Lower leg skin (tissue), 4 donors: ENCODE results near the gene BCS1L. TPM values are rescaled to one million over a fixed set of nuclear protein-coding genes. Genes with fewer than 3 reads are reported as not detected.

Experiments used
- DNase-seq, 2 donors: peaks; one replicate each; pipeline ENCODE4 v3.0.0-alpha.2; 2019; ENCODE audit warnings: low spot score in 2 of 2
- H3K4me3 ChIP-seq: fragments of 200-600 bp; sonication (generic); 2 replicates; pipeline ENCODE4 v1.5.1; 2017; ENCODE audit warnings: mild to moderate bottlenecking, low read depth; ENCODE audit not compliant: poor library complexity, severe bottlenecking
- CTCF ChIP-seq, 3 donors: fragments of 450-650 bp; IDR thresholded peaks; one replicate each; pipeline ENCODE4 v1.5.1; 2016; ENCODE audit warnings: antibody characterized with exemption in 3 of 3, mild to moderate bottlenecking in 3 of 3, moderate library complexity in 2 of 3
- POLR2A ChIP-seq, 2 donors: fragments of 450-650 bp; IDR thresholded peaks; one replicate each; pipeline ENCODE4 v1.6.1; 2016 to 2017; ENCODE audit warnings: antibody characterized with exemption in 2 of 2, mild to moderate bottlenecking in 1 of 2, moderate library complexity in 1 of 2
- WGBS, 2 donors: methylation state at CpG; one replicate each; pipeline ENCODE4 v1.1.5; 2018; 5-methylcytosine and 5-hydroxymethylcytosine counted together
- intact Hi-C: fragments of 100-400 bp; cut with DNase I; formaldehyde crosslinking; loops from one replicate; pipeline ENCODE4 v1.15.0; 2023; ENCODE audit warnings: low total_unique reads
- total RNA-seq, 4 donors: library from RNA; depleted of rRNA; stranded (reverse); fragments of >200 nt; gene quantifications; one replicate each; pipeline ENCODE4 v1.1.0, GENCODE V29; 2016

Gene BCS1L
- total RNA-seq, 4 donors from 2014 or later, result 19.1 to 45.0 (median 31.5) TPM

- intact Hi-C loops, result no loop called here
- no peak for TF ChIP-seq POLR2A (IDR thresholded peaks at IDR 0.05)
- TF ChIP-seq CTCF (IDR thresholded peaks at IDR 0.05), result no peak
- DNase-seq, result no peak
- H3K4me3 ChIP-seq, result no peak overlapping the region
- 85 to 93% methylated on average over 3 of the region's 3 CpGs for WGBS, 2 donors
These were observed 35.1 kb downstream of the BCS1L start for GRCh38 chr2:218694405-218695145.

- H3K4me3 ChIP-seq, result no peak overlapping the region
- intact Hi-C loops, result no loop called here
- 91% methylated on average over 8 of the region's 8 CpGs for WGBS, 2 donors
- TF ChIP-seq CTCF (IDR thresholded peaks at IDR 0.05) (no peak), POLR2A (IDR thresholded peaks at IDR 0.05) (no peak)
- DNase-seq, result no peak
These were observed 39.4 kb downstream of the BCS1L start for GRCh38 chr2:218698885-218699284.

GRCh38 chr2:218701806-218702205 lies 42.3 kb downstream of the BCS1L start:
- WGBS, 2 donors, result 64 to 75% methylated on average over 2 of the region's 2 CpGs
- TF ChIP-seq POLR2A (IDR thresholded peaks at IDR 0.05), result no peak
- TF ChIP-seq CTCF (IDR thresholded peaks at IDR 0.05), result no peak
- H3K4me3 ChIP-seq, result no peak overlapping the region
- DNase-seq, result no peak
- intact Hi-C loops, result no loop called here

- intact Hi-C loops, result no loop called here
- DNase-seq, result no peak
These were observed 43.9 kb downstream of the BCS1L start for GRCh38 chr2:218703341-218703740.

GRCh38 chr2:218708086-218708485 lies 48.6 kb downstream of the BCS1L start:
- no peak overlapping the region for H3K4me3 ChIP-seq
- WGBS, 2 donors, result 90 to 93% methylated on average over 4 of the region's 4 CpGs
- no peak for DNase-seq
- no peak for TF ChIP-seq CTCF (IDR thresholded peaks at IDR 0.05)
- TF ChIP-seq POLR2A (IDR thresholded peaks at IDR 0.05), result no peak
- intact Hi-C loops, result no loop called here

More at GRCh38 chr2:218703341-218703740, 43.9 kb downstream of the BCS1L start:
- TF ChIP-seq CTCF (IDR thresholded peaks at IDR 0.05) (no peak), POLR2A (IDR thresholded peaks at IDR 0.05) (no peak)
- 81 to 85% methylated on average over 4 of the region's 4 CpGs for WGBS, 2 donors
- H3K4me3 ChIP-seq, result no peak overlapping the region

GRCh38 chr2:218709908-218710307 lies 50.4 kb downstream of the BCS1L start:
- H3K4me3 ChIP-seq, result no peak overlapping the region
- WGBS, 2 donors, result 55 to 69% methylated on average over 8 of the region's 8 CpGs
- DNase-seq, result no peak
- TF ChIP-seq POLR2A (IDR thresholded peaks at IDR 0.05), result no peak
- no peak for TF ChIP-seq CTCF (IDR thresholded peaks at IDR 0.05)
- intact Hi-C loops, result no loop called here
